PC-9 (cell line): Measurements from ENCODE around the gene GRK7.

Experiments used
- EZH2 ChIP-seq: fragments of 200-600 bp; sonication (generic); IDR thresholded peaks from 2 replicates; pipeline ENCODE4 v1.8.0; 2017; ENCODE audit warnings: antibody characterized with exemption, low read depth
- TF ChIP-seq, protein P1 (sequence below): fragments of 200-600 bp; sonication (generic); conservative IDR thresholded peaks from 2 replicates; pipeline ENCODE4 v1.6.1; 2017; ENCODE audit warnings: mixed run types, antibody characterized with exemption, mild to moderate bottlenecking, moderate library complexity

DNA sequence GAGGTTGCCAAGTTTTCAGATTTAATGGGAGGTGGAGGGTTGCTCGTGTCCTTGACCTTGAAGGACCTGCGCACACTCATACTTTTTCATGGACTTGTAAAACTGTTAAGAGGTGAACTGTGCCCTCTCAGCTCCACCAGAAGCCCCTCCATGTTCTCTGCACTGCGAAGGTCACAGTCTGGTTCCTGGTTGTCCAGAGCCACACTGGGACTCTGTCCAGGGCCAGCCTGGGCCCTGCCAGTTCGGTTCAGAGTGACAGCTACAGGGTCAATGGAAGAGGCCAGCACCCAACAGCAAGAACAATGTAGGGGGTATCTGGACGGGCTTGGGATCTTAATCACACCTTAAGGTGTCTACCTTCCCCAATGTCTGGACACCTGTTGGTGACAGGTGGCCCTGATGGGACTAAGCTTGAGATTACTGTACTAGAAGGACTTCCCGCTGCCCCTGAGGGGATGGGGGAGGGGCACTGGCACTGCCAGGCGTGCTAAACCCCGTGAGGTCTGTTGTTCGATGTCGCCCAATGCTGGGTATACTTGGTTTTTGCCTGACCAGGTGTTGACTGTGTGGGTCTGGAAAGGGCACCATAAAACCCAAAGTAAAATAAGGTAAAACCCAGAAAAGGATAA lies 34.7 kb downstream of the GRK7 start:
- TF ChIP-seq, protein P1, sequence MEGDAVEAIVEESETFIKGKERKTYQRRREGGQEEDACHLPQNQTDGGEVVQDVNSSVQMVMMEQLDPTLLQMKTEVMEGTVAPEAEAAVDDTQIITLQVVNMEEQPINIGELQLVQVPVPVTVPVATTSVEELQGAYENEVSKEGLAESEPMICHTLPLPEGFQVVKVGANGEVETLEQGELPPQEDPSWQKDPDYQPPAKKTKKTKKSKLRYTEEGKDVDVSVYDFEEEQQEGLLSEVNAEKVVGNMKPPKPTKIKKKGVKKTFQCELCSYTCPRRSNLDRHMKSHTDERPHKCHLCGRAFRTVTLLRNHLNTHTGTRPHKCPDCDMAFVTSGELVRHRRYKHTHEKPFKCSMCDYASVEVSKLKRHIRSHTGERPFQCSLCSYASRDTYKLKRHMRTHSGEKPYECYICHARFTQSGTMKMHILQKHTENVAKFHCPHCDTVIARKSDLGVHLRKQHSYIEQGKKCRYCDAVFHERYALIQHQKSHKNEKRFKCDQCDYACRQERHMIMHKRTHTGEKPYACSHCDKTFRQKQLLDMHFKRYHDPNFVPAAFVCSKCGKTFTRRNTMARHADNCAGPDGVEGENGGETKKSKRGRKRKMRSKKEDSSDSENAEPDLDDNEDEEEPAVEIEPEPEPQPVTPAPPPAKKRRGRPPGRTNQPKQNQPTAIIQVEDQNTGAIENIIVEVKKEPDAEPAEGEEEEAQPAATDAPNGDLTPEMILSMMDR = no peak
- TF ChIP-seq EZH2 = no peak
